ENCODE results near the gene SMAD6. TPM values are rescaled to one million over a fixed set of nuclear protein-coding genes. Genes with fewer than 3 reads are reported as not detected.

SMAD6 gene
- total RNA-seq, 6 experiments from 2014 or later, result 10.5 to 17.2 (median 12.3) TPM

GRCh38 chr15:66821307-66821706 lies 119.3 kb downstream of the SMAD6 start:
- H3K4me3 ChIP-seq, result no peak overlapping the region
- WGBS (ENCODE audit: insufficient coverage, low coverage, low lambda C conversion rate, missing lambda C conversion rate), result no CpG with 5 or more reads among the region's 4 CpGs
- no peaks in the 10 kb centered on the region for H3K9me3 ChIP-seq
- H3K36me3 ChIP-seq, result no peaks in the 10 kb centered on the region
- DNase-seq (peak in 1 of 3 donors; percentile 16), ATAC-seq (no peak)
- no peak overlapping the region for H3K27ac ChIP-seq
- H3K4me1 ChIP-seq, result peaks cover 0 to 10% (median 0%) of the 10 kb centered on the region in 4 donors
- intact Hi-C loops (cut with DNase I), result no loop called here
- no peaks in the 10 kb centered on the region for H3K27me3 ChIP-seq
- TF ChIP-seq POLR2A (IDR thresholded peaks at IDR 0.05) (no peak), CTCF (IDR thresholded peaks at IDR 0.05) (no peak)

DNA sequence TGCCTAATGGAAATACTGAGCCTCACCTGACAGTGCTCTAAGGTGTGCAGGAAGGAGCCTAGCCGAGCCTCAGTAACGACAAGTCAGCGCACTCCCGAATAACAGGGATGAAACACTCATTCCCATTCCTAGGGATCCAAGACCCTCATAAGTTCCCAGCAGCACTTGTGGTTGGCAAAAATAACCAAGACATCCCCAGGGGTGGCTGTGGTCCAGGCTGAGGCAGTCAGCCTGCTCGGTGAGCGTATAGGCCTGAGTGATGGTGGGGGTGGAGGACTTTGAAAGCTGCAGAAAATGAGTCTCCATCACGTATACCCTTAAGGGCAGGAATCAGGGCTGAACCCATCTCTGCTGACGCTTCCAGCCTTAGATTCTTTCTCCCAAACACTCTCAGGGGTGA lies 120.1 kb downstream of the SMAD6 start:
- Histone ChIP-seq H3K4me3 (no peak overlapping the region), H3K27ac (no peak overlapping the region), H3K4me1 (peaks cover 0 to 10% (median 0%) of the 10 kb centered on the region in 4 donors), H3K36me3 (no peaks in the 10 kb centered on the region), H3K27me3 (no peaks in the 10 kb centered on the region), H3K9me3 (no peaks in the 10 kb centered on the region)
- ATAC-seq (no peak), DNase-seq (peak in 1 of 3 donors; percentile 19)
- no peak for TF ChIP-seq CTCF (IDR thresholded peaks at IDR 0.05)
- TF ChIP-seq POLR2A (IDR thresholded peaks at IDR 0.05), result no peak
- WGBS (ENCODE audit: insufficient coverage, low coverage, low lambda C conversion rate, missing lambda C conversion rate), result 89% methylated on average over 4 of the region's 8 CpGs
- intact Hi-C loops (cut with DNase I), result no loop called here

GRCh38 chr15:66822576-66822975 lies 120.5 kb downstream of the SMAD6 start:
- ATAC-seq (no peak), DNase-seq (peak in 1 of 3 donors; percentile 33)
- no peak overlapping the region for H3K4me3 ChIP-seq
- H3K36me3 ChIP-seq, result no peaks in the 10 kb centered on the region
- H3K27ac ChIP-seq, result no peak overlapping the region
- H3K4me1 ChIP-seq, result peaks cover 0 to 10% (median 0%) of the 10 kb centered on the region in 4 donors
- intact Hi-C loops (cut with DNase I), result no loop called here
- TF ChIP-seq POLR2A (IDR thresholded peaks at IDR 0.05) (no peak), CTCF (IDR thresholded peaks at IDR 0.05) (no peak)
- 87% methylated on average over 4 of the region's 4 CpGs for WGBS (ENCODE audit: insufficient coverage, low coverage, low lambda C conversion rate, missing lambda C conversion rate)
- H3K27me3 ChIP-seq, result no peaks in the 10 kb centered on the region
- H3K9me3 ChIP-seq, result no peaks in the 10 kb centered on the region

DNA sequence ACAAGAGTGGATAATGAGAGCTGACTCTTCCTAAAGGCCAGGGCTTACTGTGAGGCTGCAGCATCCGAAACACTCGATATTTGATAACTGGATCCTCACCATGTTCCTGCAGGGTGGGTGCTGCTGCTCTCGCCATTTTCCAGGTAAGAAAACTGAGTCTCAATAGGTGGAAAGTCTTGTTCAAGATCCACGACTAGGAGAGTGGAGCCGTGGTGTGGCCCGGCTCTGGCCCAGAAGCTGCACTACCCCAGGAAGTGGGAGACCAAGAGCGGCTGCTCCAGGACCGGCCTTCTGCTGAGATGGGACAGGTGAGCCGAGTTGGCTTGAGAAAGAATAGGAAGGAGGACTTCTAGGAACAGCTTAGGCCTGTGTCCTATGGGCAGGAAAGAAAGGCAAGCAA lies 121.6 kb downstream of the SMAD6 start:
- no peak for ATAC-seq
- peak in 1 of 3 donors; percentile 31 for DNase-seq
- WGBS (ENCODE audit: insufficient coverage, low coverage, low lambda C conversion rate, missing lambda C conversion rate), result 92% methylated on average over 9 of the region's 9 CpGs
- intact Hi-C loops (cut with DNase I), result no loop called here
- Histone ChIP-seq H3K9me3 (no peaks in the 10 kb centered on the region), H3K4me1 (peaks cover 0 to 10% (median 0%) of the 10 kb centered on the region in 4 donors), H3K27ac (no peak overlapping the region), H3K36me3 (no peaks in the 10 kb centered on the region), H3K4me3 (no peak overlapping the region), H3K27me3 (no peaks in the 10 kb centered on the region)
- TF ChIP-seq CTCF (IDR thresholded peaks at IDR 0.05) (no peak), POLR2A (IDR thresholded peaks at IDR 0.05) (no peak)

DNA sequence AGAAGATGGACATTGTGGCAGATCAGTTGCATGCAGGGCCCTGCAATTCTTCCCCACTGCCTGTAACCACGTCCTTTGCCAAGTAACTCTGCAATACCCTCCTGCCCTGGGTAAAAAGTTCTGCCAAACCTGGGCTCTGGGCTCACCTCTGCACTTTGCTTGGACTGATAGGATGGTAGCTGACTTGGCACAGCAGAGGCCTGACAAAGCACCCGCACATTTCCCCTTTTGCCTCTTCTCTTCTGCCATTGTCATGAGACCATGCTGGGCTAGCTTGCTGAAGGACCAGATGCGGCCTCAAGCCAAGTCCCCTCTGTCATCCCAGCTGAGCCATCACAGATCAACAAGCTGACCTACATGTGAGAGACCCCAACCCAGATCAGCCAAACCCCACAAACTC lies 122.4 kb downstream of the SMAD6 start:
- TF ChIP-seq POLR2A (IDR thresholded peaks at IDR 0.05), result no peak
- no peak overlapping the region for H3K4me3 ChIP-seq
- DNase-seq (peak in 2 of 3 donors; percentile 75 to 87), ATAC-seq (peak; percentile 74 to 99 (median 88))
- H3K27ac ChIP-seq, result no peak overlapping the region
- H3K36me3 ChIP-seq, result no peaks in the 10 kb centered on the region
- intact Hi-C loops (cut with DNase I), result no loop called here
- peaks cover 0 to 10% (median 0%) of the 10 kb centered on the region in 4 donors for H3K4me1 ChIP-seq
- WGBS (ENCODE audit: insufficient coverage, low coverage, low lambda C conversion rate, missing lambda C conversion rate), result 28% methylated on average over 2 of the region's 3 CpGs
- no peaks in the 10 kb centered on the region for H3K27me3 ChIP-seq
- H3K9me3 ChIP-seq, result no peaks in the 10 kb centered on the region

All from right lobe of liver (tissue), 6 donors.